ENCODE data around the gene DCN. TPM values are rescaled to one million over a fixed set of nuclear protein-coding genes. Genes with fewer than 3 reads are reported as not detected.

The DCN gene
- total and polyA plus RNA-seq, 2 donors (not counting 3 experiments of a cell fraction or from before 2014, with no cell fraction given), result 0.42 to 0.43 TPM

- no peaks in the 10 kb centered on the region for H3K36me3 ChIP-seq (ENCODE audit: control insufficient read depth in 2 of 2, extremely low read depth in 1 of 2, insufficient read depth in 2 of 2, low read length in 2 of 2)
- H3K4me3 ChIP-seq (replicated peaks in 1 of 3; ENCODE audit: insufficient read depth in 1 of 3, low read depth in 1 of 3, low read length in 3 of 3), result no peak overlapping the region
- ChIA-PET POLR2A (no interaction called here), CTCF (no interaction called here)
- no peak overlapping the region for H3K4me2 ChIP-seq (ENCODE audit: insufficient read depth, low read length)
- no peaks in the 10 kb centered on the region for H3K9me3 ChIP-seq (replicated peaks; ENCODE audit: control insufficient read depth, insufficient read depth, low read length)
- FAIRE-seq (no peak), DNase-seq (ENCODE audit: low read depth, low spot score) (no peak)
- dilution Hi-C loops (cut with MboI; ENCODE audit: extremely low pct_ligation_motif_present, low sequenced_read_pairs), result no loop called here
- TF ChIP-seq MYC (IDR thresholded peaks at IDR 0.05; ENCODE audit: low read depth, low read length) (no peak), MAX (IDR thresholded peaks at IDR 0.05; ENCODE audit: insufficient read depth, insufficient read length) (no peak), CTCF (IDR thresholded peaks at IDR 0.05; ENCODE audit: extremely low read depth in 1 of 2, insufficient read depth in 1 of 2, low read depth in 1 of 2, low read length in 2 of 2) (no peak), GATA2 (IDR thresholded peaks at IDR 0.05; ENCODE audit: insufficient read depth, insufficient read length, low read depth, low read length) (no peak)
- intact Hi-C loops (cut with micrococcal nuclease), result no loop called here
- no peak overlapping the region for H2AFZ ChIP-seq (ENCODE audit: low read depth, low read length)
- H4K20me1 ChIP-seq (replicated peaks; ENCODE audit: control insufficient read depth, extremely low read depth, insufficient read depth, low read length), result no peaks in the 10 kb centered on the region
- H3K79me2 ChIP-seq (ENCODE audit: control insufficient read depth, insufficient read depth, low read length), result no peaks in the 10 kb centered on the region
- no peaks in the 10 kb centered on the region for H3K9me1 ChIP-seq (replicated peaks; ENCODE audit: control insufficient read depth, extremely low read depth, insufficient read depth, low read length)
- BruUV-seq (replicated peaks), result no TSS peak
- H3K9ac ChIP-seq (replicated peaks; ENCODE audit: extremely low read depth, insufficient read depth, low read length), result no peak overlapping the region
- no peaks in the 10 kb centered on the region for H3K27me3 ChIP-seq (ENCODE audit: control insufficient read depth in 2 of 2, insufficient read depth in 2 of 2, low read length in 2 of 2)
- H3K27ac ChIP-seq (ENCODE audit: insufficient read depth, low read depth, low read length), result no peak overlapping the region
- H3K4me1 ChIP-seq (ENCODE audit: control insufficient read depth, extremely low read depth, insufficient read depth, low read length), result peaks cover 6% of the 10 kb centered on the region
Observed at GRCh38 chr12:91133871-91134270, 48.7 kb downstream of the DCN start.

GRCh38 chr12:91129662-91130362, 52.8 kb downstream of the DCN start:
- Histone ChIP-seq H3K4me3 (replicated peaks in 1 of 3; ENCODE audit: insufficient read depth in 1 of 3, low read depth in 1 of 3, low read length in 3 of 3) (no peak overlapping the region), H2AFZ (ENCODE audit: low read depth, low read length) (no peak overlapping the region), H3K9me1 (replicated peaks; ENCODE audit: control insufficient read depth, extremely low read depth, insufficient read depth, low read length) (peaks cover 2% of the 10 kb centered on the region), H3K79me2 (ENCODE audit: control insufficient read depth, insufficient read depth, low read length) (no peaks in the 10 kb centered on the region), H3K9ac (replicated peaks; ENCODE audit: extremely low read depth, insufficient read depth, low read length) (no peak overlapping the region), H3K27me3 (ENCODE audit: control insufficient read depth in 2 of 2, insufficient read depth in 2 of 2, low read length in 2 of 2) (no peaks in the 10 kb centered on the region), H3K4me1 (ENCODE audit: control insufficient read depth, extremely low read depth, insufficient read depth, low read length) (no peaks in the 10 kb centered on the region), H3K27ac (ENCODE audit: insufficient read depth, low read depth, low read length) (no peak overlapping the region), H3K4me2 (ENCODE audit: insufficient read depth, low read length) (no peak overlapping the region), H4K20me1 (replicated peaks; ENCODE audit: control insufficient read depth, extremely low read depth, insufficient read depth, low read length) (no peaks in the 10 kb centered on the region), H3K36me3 (ENCODE audit: control insufficient read depth in 2 of 2, extremely low read depth in 1 of 2, insufficient read depth in 2 of 2, low read length in 2 of 2) (no peaks in the 10 kb centered on the region), H3K9me3 (replicated peaks; ENCODE audit: control insufficient read depth, insufficient read depth, low read length) (no peaks in the 10 kb centered on the region)
- FAIRE-seq (no peak), DNase-seq (ENCODE audit: low read depth, low spot score) (no peak)
- TF ChIP-seq POLR2AphosphoS5 (IDR thresholded peaks at IDR 0.05; ENCODE audit: insufficient read depth, low read depth, low read length) (no peak), GATA2 (IDR thresholded peaks at IDR 0.05; ENCODE audit: insufficient read depth, insufficient read length, low read depth, low read length) (no peak), MAX (IDR thresholded peaks at IDR 0.05; ENCODE audit: insufficient read depth, insufficient read length) (no peak), CTCF (IDR thresholded peaks at IDR 0.05; ENCODE audit: extremely low read depth in 1 of 2, insufficient read depth in 1 of 2, low read depth in 1 of 2, low read length in 2 of 2) (no peak), FOS (IDR thresholded peaks at IDR 0.05; ENCODE audit: borderline replicate concordance, insufficient read depth, low read length) (no peak), JUN (IDR thresholded peaks at IDR 0.05; ENCODE audit: borderline replicate concordance, insufficient read depth, insufficient read length, low read depth) (no peak), MYC (IDR thresholded peaks at IDR 0.05; ENCODE audit: low read depth, low read length) (no peak)
- CTCF ChIA-PET, result no interaction called here
- BruUV-seq (replicated peaks), result no TSS peak
- intact Hi-C loops (cut with micrococcal nuclease), result no loop called here
- POLR2A ChIA-PET, result no interaction called here
- dilution Hi-C loops (cut with MboI; ENCODE audit: extremely low pct_ligation_motif_present, low sequenced_read_pairs), result no loop called here
